ENCODE results near the gene AMDHD2.
"Not testable (repeated sequence)": the region's sequence is repeated elsewhere in the genome, so short reads cannot be mapped to it uniquely, and the experiment has no call there.

AMDHD2 gene

DNA sequence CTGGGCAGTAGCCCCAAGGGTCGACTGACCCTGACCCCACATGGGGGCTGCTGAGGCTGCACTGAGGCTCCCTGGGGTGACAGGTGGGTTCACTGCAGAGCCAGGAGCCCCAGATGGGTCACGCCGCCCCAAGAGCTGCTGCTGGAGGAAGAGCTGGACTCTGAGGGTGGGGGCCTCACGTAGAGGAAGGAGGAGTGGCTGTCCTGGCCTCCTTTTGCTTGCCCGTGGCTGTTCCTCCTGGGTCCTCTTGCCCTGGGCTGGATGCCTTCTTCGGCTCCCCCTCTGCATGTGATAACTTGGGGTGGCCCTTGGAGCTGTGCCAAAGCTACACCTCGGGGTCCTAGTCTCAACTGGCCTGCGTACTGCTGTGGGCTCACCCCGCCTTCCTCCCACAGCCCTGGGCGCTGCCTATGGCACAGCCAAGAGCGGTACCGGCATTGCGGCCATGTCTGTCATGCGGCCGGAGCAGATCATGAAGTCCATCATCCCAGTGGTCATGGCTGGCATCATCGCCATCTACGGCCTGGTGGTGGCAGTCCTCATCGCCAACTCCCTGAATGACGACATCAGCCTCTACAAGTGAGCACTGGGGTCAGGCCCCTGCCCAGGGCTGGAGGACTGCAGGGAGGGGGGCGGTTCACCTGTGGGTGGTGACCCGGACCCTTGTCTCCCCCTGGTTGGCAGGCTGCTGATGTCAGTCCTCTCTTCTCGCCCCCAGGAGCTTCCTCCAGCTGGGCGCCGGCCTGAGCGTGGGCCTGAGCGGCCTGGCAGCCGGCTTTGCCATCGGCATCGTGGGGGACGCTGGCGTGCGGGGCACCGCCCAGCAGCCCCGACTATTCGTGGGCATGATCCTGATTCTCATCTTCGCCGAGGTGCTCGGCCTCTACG, 1.1 kb upstream of the AMDHD2 start:
- DNase-seq: no peak

DNA sequence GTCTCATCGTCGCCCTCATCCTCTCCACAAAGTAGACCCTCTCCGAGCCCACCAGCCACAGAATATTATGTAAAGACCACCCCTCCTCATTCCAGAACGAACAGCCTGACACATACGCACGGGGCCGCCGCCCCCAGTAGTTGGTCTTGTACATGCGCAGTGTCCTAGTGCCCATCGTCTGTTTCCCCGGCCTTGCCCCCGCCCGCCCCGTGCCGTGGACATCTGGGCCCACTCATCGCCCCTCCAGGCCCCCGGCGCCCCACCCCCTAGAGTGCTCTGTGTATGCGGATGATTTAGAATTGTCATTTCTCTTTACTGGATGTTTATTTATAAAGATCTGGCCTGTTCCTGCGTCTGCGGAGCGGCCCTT, 475 bp upstream of the AMDHD2 start:
- no peak for DNase-seq

DNA sequence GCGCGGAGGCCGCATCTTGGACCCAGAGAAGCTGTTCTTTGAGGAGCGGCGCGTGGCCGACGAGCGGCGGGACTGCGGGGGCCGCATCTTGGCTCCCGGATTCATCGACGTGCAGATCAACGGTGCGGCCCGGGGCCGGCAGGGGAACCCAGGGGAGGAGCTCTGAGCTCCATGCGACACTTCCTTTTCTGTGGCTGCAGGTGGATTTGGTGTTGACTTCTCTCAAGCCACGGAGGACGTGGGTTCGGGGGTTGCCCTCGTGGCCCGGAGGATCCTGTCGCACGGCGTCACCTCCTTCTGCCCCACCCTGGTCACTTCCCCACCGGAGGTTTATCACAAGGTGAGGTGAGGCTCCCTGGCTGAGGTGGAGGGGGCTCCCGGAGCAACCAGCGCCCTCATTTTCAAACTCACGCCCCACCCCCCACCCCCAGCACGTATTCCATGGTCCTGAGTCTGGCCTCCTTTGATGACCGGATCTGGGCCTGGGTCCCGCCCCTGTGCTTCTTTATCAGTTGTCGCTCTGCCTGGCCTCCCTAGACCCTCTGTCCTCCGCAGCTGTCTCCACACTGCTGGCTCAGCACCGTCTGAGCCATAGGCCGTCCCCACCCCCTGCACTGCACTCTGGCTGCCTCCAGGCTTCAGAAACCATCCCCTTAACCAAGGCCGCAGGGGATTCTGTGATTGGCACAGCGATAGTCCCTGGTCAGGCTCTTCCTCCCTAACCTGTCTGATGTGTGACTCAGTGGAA, 787 bp downstream of the AMDHD2 start:
- no peak for DNase-seq

DNA sequence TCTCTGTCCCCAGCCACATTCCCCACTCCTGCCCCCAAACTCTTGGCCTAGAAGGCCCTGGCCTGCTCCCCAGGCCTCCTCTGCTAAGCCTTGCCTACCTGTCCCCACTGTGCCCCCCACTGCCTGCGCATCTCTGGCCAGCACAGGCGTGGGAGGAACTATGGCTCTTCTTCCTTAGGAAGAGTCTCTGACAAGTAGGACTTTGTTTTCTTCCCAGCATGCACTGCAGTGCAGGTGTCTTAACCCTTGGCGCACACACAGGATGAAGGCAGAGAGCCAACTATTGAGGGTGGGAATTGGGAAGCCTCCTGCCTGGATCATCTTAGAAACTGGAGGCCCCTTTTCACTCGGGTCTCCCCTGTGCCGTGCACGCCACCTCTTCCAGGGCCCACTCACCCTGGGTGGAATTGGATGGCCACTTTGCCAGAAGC, 3.6 kb downstream of the AMDHD2 start:
- no peak for DNase-seq

DNA sequence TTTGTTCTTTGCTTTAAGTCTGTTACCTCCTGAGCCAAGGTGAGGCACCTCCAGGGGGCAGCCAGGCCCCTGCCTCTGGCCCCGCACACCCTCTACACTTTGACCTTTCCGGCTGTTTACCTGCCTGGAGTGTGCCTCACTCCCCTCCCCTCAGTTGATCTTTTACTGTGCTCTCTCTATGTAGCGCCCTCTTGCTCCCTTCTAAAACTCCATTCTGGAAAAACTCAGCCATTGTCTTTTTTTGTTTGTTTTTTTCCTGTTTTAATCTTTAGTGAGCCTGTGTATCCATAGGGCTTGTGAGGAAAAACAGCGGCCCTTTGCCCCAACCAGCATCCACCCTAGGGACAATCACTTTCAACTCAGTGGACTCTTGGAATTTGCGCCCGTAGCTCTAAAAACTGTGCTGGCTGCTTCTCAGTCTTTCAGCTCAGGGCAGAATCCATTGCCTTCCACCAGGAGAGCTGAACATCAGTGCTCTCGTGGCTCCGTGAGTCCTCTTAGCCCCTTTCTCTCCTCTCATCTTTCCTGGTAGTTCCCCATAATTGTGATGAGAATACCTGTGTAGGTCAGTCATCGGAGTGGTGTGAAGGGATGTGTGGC, 4.3 kb downstream of the AMDHD2 start:
- DNase-seq: no peak

DNA sequence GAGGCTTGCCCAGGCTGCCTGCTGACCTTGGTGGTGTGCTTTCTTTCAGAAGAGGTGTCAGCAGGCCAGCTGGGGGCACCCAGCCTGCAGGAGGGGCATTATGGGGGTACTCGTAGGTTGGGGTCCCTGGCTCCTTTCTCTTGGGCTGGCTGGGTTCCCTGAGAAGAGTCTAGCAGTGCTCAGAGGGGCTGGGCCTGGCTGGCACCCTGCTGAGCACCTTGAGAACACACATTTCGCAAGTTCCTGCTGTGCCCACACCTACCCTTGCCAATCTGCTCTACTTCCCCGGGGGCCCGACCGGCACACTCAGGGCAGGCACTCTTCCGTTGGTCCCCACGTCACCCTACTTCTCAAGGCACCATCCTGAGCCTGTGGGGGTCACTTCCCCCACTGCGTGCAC, 6.0 kb downstream of the AMDHD2 start:
- DNase-seq: no peak

DNA sequence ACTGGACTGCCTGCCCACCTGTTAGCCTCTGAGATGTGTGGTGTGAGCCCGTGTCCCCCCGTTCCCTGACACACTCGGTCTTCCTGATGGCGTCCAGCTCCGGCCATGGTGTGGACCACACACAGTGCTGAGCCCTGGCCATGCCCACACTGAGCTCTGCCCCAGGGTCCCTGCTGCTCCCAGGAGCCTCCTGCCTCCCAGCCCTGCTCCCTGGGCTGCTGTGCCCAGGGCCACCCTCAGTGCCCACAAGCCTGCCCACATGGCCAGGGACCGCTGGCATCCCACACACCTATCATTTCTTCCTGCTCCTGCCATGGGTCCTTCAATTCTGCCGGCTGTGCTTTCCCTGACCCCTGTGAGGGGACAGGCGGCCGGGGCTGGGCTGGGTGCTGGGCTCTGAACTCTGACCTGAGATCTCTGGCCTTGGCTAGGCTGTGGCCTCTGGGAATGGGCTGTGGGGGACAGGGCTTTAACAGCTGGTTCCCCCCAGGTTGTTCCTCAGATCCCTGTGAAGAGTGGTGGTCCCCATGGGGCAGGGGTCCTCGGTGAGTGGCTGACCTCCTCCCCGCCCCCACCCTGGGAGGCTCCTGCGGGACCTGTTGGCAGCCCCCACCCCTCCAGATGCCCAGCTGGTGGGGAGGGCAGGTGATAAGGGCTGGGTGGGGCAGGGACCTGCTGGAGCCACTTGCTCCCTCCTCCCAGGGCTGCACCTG, 7.1 kb downstream of the AMDHD2 start:
- DNase-seq: no peak

DNA sequence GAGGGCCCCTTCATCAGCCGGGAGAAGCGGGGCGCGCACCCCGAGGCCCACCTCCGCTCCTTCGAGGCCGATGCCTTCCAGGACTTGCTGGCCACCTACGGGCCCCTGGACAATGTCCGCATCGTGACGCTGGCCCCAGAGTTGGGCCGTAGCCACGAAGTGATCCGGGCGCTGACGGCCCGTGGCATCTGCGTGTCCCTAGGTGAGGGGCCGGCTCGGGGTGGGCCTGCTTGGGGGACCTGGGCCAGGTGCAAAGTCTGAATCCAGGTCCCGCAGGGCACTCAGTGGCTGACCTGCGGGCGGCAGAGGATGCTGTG, 7.6 kb downstream of the AMDHD2 start:
- DNase-seq: no peak

DNA sequence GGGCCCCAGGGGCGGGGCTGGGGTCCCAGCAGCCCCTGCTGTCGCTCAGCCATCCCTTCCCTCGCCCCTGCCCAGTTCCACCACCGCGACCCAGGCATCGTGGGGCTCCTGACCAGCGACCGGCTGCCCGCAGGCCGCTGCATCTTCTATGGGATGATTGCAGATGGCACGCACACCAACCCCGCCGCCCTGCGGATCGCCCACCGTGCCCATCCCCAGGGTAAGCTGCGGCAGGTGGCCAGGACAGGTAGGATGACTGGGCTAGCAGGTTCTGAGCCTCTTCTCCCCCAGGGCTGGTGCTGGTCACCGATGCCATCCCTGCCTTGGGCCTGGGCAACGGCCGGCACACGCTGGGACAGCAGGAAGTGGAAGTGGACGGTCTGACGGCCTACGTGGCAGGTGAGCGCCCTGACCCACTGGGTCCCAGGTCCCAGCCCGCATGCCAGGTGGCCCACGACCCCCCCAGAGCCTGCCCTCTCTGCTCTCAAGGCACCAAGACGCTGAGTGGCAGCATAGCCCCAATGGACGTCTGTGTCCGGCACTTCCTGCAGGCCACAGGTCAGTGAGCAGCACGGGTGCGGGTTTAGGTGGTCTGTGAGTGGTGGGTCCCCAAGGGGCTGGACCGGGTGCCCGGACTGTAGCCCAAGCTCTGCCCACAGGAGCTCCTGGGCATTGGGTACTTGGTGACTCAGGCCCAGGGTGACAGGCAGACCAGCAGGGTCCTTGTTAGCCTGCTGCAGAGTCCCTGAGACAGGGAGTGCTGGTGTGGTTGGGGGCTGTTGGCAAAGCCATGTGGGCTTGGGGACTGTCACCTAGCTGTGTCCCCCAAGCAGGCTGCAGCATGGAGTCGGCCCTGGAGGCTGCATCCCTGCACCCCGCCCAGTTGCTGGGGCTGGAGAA, 8.2 kb downstream of the AMDHD2 start:
- no peak for DNase-seq

DNA sequence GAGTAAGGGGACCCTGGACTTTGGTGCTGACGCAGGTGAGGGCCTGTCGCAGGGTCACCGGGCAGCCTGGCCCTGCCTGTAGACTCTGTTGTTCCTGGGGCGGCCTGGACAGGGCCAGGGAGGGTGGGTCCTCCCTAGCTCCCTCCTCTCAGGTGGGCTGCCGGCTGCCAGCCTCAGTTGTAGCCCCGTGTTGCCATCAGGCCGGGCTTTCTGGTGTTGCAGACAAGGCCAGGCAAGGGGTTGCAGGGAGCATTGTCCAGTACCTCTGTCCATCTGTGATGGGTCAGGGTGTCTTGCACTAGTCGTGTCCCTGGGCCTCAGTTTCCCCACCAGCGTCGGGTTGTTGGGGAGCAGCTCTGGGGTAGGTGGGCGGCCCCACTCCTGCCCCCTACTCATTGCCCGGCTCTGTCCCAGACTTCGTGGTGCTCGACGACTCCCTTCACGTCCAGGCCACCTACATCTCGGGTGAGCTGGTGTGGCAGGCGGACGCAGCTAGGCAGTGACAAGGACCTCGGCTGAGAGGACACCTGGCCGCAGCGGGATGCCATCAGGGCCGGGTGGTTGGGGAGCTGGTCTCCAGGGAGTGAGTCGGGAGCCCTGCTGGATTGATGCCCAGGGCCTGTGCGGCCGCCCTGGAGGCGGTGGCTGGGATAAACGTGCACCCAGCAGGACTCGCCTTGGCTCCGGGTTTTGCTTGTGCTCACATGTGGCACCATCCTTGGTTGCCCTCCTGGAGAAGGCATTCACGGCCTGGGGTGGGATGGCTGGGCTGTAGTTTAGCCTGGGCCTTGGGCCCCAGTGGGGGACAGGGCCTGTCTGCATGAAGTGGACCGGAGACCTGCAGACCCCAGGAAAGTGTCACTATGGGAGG, 9.1 kb downstream of the AMDHD2 start:
- no peak for DNase-seq

DNA sequence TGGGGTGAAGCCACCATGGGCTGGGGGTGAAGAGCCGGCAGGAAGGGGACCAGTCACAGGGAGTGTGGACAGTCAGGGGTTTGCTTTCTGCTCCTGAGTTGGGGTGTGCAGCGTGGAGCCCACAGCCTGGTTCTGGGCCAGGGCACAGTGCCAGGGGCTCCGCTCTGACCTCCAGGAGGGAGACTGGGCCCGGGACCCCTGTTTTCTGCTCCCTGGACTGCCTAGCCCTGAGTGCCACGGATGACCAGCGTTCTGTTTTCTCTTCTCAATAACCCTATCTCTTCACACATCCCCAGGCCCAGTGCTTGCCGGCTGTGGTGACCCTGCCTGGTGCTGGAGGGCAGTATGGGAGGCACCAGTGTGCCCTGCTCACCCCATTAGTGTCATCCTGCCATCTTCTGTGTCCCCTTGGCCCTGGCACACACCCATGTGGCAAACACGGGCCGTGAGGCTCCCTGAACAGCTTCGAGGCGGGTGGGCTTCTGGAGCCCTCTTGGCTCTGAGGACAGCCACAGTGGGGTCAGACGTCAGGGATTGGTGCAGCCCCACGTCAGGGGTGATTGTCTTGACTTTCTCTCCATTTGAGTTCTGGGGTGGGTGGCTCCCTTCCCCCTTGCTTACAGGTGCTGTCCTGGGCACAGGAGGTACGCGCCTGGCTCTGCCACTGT, 9.9 kb downstream of the AMDHD2 start:
- no peak for DNase-seq

DNA sequence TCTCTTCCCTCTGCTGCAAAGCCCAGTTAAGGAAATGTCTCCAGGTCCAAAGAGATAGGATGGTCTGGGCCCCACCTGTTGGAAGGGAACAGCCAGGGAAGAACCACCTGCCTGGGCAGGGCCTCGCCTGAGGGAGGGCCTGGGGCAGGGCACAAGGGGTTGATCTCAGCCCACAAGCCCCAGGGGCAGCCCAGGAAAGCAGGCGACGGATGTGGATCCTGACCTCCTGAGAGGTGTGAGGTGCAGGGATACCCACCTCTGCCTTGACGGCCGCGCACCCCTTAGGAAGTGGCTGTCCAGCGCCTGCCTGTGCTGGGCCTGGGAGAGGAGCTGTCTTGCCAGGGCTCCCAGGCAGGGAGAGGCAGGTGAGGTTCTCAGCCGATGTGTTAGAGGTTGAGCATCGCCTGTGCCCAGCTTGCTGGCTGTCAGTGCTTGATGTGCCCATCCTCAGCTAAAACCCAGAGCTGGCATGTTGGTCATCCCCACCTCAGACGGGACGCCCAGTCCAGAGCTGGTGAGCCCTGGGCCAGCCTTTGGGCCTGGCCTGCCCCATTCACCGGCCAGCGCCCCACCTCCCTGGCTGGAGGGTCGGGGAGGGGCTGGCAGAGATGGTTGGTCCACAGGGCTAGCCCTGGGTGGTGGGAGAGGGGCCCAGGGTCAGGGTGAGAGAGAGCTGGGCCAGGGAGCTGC, 10.6 kb downstream of the AMDHD2 start:
- no peak for DNase-seq

DNA sequence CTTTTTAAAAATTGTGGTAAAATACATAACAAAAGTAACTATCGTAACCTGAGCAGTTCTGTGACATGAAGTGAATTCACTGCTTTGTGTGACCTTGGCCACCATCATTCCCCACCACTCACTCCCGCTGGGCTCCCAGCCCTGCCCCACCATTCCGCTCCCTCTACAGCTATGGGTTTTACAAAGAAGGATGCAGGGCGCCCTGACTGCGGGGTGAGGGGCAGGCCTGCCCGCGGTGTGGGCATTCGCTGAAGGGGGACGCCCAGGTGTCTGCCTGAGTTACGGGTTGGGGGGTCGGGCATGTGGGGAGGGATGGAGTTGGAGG, 11.2 kb downstream of the AMDHD2 start, which contains the start of gene CEMP1:
Gene CEMP1 (minus strand): TSS at position 38 of the 325 bp plus-strand sequence. CDS start 335 bp downstream, outside the sequence.
- no peak for DNase-seq

DNA sequence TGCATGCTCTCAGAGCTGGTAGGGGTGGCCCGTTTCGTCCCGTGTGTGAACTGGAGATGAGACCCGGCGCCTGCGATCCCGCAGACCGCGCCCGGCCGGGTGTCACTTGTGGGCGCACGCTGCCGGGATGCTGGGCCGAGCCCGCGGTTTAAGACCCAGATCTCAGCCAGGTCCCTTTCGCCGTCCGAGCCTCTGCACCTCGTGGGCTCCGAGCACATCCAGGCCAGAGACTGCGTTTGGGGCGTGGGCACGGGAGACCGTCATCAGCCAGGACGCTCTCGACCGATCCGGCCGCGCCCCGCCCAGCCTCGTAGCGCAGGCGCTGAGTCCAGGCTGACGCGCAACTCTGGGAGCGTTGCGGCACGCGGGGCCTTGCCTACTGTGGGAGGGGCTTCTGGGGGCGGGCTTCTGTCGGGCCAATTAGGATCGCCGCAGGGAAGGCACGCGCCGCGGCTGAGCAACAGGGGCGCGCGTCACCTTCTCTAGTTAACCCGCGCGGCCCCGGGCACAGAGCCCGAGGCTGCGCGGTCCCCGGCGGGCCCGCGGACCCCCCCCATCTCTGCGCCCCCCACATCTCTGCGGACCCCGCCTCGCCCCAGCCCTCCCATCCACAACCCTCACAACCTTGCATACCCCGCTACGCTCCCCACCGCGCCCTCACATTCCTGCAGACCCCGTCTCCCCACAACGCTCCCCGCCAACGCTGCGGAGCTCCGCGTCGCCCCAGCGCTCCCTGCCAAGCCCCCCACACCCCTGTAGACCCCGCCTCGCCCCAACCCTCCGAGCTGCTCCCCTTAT, 11.7 kb downstream of the AMDHD2 start:
- DNase-seq: peak; percentile 82

DNA sequence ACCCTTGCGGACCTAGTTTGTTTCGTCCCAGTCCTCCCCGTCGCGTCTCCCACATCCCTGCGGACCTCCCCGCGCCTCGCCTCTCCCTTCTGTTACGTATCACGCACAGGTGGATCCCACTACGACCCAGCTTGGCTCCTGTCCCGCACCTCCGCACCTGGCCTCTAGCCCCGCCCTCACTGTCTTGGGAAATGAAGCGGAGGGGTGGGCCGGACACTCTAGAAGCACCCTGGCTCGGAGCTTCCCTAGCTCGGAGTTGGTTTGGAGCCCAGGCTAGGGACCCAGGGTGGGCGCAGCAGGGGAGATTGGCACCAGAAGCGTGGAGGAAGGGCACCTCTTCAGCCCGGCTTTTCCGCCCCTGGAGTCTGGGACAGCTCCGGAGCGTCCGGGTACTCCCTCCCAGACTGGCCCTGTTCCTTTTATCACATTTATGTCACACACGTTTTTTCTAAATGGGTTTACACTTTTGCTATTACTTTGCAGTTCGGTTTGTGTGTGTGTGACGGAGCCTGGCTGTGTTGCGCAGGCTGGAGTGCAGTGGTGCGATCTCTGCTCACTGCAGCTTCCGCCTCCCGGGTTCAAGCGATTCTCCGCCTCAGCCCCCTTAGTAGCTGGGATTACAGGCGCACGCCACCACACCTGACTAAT, 12.4 kb downstream of the AMDHD2 start:
- peak; percentile 44 for DNase-seq

DNA sequence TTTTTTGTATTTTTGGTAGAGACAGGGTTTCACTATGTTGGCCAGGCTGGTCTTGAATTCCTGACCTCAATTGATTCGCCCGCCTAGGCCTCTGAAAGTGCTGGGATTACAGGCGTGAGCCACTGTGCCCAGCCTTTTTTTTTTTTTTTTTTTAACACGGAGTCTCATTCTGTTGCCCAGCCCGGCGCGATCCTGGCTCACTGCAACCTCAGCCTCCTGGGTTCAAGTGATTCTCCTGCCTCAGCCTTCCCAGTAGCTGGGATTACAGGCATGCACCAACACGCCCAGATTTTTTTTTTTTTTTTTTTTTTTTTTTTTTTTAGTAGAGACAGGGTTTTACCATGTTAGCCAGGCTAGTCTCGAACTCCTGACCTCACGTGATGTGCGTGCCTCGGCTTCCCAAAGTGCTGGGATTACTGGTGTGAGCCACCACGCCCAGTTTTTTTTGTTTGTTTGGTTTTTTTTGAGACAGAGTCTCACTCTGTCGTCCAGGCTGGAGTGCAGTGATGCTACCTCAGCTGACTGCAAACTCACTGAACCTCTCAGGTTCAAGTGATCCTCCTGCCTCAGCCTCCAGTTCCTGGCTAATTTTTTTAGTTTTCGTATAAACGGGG, 13.1 kb downstream of the AMDHD2 start:
- DNase-seq: not testable (repeated sequence)

DNA sequence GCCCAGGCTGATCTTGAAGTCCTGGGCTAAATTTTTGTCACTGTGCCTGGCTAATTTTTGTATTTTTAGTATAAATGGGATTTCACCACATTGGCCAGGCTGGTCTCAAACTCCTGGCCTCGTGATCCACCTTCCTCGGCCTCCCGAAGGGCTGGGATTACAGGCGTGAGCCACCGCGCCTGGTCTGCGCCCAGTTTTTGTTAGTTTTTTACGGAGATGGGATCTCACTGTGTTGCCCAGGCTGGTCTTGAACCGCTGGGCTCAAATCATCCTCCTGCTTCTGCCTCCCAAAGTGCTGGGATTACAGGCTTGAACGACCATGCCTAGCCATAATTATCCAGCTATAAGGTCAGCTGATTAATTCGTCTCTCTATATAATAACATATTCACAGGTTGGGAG, 13.7 kb downstream of the AMDHD2 start:
- no peak for DNase-seq

DNA sequence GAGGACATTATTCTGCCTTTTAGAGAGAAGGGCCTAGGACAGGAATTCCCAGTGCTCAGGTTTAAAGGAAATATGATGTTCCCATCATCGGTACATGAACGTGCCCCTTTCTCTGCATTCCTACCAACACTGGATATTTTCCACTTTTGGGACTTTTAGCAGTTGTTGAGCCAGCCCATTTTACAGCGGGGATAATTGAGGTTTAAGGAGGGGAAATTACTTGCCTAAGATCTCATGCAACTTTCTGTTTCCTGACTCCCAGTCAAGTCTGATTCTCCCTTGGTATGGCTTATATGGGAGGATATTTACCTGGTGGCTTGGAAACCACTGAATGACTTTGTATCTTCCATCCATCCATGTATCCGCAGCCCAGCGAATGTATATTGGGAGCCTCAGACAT, 14.2 kb downstream of the AMDHD2 start:
- DNase-seq: not testable (repeated sequence)

Data from GF-D8 (cell line).